G401.6 (cell line): ENCODE results near the gene SEH1L.
"Not testable (repeated sequence)": the region's sequence is repeated elsewhere in the genome, so short reads cannot be mapped to it uniquely, and the experiment has no call there.

ENCODE experiments used
- FAIRE-seq: peaks from 2 replicates; lab custom pipeline; 2012; peaks lifted over from hg19 to GRCh38; lab: Jason Lieb, UNC

The SEH1L gene, protein sequence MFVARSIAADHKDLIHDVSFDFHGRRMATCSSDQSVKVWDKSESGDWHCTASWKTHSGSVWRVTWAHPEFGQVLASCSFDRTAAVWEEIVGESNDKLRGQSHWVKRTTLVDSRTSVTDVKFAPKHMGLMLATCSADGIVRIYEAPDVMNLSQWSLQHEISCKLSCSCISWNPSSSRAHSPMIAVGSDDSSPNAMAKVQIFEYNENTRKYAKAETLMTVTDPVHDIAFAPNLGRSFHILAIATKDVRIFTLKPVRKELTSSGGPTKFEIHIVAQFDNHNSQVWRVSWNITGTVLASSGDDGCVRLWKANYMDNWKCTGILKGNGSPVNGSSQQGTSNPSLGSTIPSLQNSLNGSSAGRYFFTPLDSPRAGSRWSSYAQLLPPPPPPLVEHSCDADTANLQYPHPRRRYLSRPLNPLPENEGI

DNA sequence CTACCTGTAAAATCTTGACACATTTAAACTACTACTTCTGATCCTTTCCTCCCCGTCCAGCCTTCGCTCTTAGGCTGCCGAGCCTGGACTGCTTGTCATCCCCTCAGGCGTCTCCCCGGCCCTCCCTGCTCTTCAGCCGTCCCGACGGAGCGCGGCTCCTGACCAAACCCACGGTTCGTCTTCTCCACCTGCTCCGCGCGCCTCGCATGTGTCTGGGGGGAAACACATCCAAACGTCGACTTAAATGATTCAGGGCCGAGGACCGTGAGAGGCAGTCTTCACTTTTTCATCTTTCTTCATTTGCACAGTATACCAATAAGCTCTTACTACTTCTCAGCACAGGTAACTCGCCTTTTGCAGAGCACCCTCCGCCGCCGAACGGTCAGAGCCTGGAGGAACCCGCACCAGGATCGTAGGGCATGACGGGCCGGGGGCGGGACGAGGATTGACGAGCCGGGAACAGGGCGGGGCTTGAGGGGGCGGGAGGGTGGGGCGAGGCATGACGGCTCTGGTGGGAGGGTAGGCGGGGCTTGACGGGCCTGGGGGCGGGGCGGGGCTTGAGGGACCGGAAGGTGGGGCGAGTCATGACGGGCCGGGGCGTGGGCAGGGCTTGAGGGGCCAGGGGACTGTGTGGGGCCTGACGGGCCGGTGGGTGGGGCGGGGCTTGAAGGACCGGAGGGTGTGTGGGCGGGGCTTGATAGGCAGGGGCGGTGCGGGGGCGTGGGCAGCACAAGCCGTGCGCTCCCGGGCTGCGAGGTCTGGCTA, at the start of gene SEH1L:
Gene SEH1L (plus strand): TSS at position 727 of the 765 bp plus-strand sequence. CDS start 111 bp downstream, outside the sequence.
- no peak for FAIRE-seq

DNA sequence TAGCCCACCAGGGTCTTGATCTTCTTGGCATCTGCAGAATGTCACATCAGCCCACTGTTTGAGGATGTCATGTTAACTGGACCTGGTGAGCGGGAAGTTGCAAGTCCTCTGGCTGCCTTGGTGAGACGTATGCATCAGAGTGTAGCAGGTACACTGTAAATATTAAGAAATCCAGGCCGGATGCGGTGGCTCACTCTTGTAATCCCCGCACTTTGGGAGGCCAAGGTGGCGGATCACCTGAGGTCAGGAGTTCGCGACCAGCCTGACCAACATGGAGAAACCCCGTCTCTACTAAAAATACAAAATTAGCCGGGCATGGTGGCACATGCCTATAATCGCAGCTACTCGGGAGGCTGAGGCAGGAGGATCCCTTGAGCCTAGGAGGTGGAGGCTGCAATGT, 46.6 kb upstream of the SEH1L start:
- not testable (repeated sequence) for FAIRE-seq

DNA sequence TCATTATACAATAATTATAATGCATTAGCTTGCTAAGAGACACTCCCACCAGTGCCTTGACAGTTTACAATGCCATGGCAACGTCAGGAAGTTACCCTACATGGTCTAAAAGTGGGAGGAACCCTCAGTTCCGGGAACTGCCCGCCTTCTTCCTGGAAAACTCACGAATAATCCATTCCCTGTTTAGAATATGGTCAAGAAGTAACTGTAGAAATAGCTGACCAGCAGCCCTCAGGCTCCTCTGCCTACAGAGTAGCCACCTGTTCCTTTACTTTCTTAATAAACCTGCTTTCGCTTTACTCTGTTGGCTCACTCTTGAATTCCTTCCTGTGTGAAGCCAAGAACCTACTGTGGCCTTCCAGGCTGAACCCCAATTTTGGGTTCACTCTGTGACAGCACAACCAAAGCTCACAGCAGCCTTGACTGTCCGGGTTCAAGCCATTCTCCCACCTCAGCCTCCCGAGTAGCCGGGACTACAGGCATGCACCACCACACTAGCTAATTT, 43.7 kb upstream of the SEH1L start:
- FAIRE-seq = no peak

DNA sequence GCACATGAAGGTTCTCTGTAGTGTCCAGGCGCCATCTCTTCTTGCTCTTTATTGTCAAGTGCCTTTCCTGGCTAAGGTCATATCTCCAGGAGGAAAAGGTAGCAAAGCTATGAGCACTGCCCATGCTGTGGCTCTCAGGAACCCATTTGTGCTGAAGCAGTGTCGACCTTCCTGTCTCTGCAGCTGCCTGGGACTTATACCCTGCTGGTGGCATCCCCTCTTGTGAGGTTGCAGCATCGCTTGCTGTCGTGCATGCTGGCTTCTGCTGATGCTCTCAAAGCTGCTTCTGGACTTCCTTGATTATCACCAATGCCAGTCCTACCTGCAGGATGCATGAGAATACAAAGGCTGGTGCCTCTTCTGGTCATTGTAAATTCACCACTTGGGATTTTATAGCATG, 41.7 kb upstream of the SEH1L start:
- no peak for FAIRE-seq

DNA sequence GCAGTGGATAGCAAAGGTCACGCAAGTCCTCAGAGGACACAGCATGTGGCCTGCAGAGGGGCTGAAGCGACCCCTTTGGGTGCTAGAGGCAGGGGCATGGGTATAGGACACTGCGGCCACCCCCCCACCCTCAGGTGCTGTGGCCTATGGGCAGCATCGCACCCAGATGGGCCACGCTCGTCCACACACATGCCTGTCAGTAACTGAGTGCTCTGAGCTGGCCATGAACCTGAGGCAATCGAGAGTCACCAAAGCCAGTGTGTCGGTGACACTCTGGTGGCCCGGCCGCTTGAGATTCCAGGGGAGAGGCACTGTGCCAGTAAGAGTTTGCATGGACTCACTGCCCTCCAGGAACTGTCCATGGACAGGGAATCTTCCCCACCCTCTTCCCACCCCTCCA, 41.0 kb upstream of the SEH1L start:
- no peak for FAIRE-seq

DNA sequence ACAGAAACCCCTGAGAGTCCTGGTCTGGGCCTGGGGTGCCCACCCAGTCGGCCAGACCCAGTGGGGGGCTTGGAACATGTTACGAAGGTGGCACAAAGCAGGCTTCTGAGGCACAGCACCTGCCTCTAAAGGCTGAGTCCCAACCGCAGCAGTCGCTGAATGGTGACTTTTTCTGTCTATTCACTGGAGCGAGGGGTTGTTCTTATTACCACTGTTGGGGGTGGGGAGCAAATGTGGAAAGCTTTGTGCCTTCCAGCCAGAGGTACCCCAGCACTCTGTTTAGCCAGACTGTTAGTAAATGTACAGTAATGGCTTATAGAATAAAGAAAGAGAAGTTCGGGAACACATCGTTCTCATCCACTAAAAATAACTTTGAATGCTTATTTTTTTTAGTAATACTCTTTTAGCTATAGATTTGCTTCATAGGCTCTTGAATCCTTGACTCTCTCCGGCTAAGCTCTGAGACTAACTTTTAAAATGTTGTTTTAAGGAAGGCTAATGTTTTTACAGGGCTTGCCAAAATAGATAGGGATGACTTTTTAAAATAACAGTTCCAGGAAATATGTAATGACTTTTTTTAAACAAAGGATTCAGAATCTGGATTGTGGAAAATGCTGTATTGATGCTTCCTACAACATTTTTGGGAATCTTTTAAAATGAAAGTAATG, 40.4 kb upstream of the SEH1L start:
- no peak for FAIRE-seq

DNA sequence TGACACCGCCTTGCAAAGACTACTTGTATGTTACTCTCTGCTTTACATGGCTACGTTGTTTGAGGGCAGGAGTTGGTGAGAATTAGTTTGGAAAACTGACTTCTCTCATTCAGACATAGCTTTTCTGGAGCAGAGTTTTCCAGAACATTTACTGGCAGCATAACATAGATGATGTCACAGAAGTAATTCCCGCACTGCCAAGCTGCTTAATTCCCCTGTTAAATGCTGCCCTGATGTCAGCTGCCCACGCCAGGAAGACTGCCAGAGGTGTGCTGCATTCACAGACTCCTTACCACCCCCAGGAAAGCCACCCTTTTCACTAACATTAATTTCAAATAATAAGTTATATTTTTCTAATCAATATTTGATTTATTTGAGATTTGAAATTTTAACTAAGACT, 39.1 kb upstream of the SEH1L start:
- no peak for FAIRE-seq

DNA sequence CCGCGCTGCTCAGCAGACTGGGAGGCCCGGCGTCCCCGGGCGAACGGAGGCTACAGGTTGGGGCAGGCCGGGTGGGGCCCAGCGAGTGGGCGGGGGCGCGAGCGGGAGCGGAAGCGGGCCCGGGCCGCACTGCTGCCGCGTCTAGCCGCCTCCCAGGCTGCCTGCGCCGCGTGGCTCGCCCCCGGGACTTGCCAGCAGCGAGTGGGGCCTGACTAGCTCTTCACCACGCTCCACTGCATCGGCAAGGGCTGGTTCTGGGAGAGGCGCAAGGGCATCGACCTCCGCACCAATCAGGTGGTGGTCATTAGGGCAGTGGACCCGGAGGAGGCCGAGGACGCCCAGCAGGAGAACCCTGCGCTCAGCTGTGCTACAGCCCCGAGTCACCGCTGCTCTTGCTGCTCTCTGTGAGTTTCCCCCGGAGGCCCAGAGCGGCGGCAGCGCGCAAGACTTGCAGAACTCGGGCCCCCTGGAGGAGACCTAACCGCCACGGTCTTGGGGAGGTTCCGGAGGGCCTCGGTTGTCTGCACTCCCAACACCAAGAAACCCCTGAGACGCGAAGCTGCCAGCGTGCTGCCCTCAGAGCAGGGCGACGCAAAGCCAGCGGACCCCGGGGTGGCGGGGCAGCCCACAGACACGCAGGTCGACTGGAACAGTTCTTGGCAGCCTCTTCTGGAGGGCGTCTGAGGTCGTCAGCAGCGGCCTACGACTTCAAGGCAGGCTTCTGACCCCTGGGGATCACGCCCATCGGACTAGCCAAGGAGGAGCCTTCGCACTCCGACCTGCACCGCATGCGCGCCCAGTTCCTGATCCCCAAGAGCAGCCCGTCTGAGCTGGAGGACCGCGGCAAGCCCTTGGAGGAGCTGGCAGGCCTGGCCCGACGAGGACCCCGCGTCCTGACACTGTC, 36.5 kb upstream of the SEH1L start:
- FAIRE-seq = no peak

DNA sequence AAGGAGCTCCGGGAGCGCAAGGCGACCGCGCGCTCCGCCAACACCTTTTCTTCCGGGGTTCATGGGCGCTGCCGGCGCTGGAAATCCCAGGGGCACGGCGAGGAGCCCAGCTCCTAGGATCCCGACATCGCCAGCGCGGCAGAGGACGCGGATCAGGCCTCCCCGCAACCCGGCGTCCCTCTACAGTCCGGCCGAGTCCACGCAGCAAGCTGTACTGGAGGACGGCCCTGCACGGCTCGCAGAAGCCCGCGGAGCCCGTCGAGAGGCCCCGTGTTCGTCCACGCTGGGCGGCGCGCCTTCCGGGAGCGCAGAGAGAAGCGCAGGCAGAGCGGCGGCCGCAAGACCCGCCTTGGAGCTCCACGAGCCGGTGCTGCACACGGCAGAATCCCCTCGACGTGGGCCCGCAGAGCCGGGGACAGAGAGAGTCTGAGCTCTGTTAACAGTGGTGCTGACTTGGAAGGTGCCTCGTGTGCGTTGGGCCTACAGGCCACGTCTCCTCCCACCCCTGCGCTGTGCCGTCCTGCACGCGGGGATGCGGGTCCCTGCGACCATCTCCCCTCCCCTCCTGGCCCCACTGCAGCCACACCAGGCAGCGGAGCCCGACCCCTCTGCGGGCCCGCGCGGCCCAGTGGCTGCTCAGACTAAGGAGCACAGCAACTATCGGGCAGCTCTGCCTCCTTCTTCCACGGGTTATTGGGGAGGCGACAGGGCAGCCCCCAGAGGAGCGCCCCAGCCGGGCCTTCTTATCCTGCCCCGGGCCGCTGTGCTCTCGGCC, 35.7 kb upstream of the SEH1L start:
- no peak for FAIRE-seq

DNA sequence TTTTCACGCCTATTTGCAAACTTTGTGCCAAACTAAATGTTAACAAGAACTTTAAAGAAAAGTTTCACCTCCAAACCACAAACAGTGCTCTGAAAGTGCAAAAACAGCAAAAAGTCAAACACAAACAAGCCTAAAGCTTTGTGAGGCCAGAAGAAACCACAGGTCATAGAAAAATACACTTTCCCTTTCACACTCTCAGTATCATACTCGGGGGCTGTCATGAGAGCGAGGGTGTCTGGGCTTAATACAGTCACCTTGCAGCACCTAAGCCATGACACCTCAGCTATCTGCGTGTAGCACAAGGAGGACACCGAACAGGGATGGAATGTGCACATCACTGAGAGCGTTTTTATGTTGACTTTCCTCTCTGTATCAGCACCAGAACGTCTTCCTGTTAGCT, 26.6 kb upstream of the SEH1L start:
- no peak for FAIRE-seq

DNA sequence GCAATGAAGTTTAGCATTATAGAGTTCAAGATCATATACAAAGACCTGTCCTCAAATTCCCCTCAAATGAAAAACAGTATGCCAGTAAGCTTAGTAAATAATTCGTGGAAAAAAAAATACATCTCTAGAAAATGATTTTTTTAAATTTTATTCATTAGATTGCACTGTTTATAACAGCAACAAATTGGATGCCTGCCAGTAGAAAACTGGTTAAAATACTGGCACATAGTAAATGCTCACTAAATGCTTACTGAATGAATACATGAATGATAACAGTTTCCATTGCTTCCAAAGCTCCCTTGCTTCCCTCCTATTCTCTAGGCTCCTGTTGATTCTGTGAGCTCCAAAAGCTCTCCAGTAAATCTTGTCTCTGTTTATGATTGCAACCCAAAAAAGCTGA, 25.5 kb upstream of the SEH1L start:
- no peak for FAIRE-seq

DNA sequence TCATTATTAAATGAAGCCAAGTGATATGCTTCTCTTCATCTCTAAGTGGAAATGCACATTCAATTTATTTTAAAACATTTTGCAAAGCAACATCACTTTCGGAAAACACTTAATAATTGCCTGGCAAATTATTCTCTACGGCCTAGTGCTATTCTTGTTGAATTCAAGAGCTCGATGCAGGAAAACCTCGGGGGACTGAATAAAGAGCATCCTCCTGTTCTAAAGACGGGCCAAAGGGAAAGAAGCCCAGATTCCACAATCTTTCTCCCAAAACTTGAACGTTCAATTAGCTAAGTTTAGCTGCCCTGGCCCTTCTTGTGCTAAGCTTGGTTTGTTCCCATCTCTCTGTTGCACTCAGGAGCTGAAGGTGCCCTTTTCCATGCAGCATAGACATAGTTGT, 23.2 kb upstream of the SEH1L start:
- no peak for FAIRE-seq

DNA sequence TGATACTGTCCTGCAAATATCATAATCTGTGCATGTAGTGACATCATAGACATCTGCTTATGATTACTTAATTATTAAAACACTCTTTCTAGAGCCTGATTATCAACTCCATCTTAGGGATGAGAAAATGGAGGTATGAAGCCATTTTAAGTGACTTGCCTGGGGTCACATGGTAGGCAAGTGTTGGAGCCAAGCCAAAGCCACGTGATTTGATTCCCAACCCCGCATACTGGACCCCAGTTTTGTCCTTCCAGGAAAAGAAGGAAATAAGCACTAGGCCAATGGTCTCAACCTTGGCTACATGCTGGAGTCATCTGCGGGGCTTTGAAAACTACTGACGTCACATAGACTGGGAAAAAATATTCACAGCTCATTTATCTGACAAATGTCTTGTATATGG, 19.6 kb upstream of the SEH1L start:
- no peak for FAIRE-seq

DNA sequence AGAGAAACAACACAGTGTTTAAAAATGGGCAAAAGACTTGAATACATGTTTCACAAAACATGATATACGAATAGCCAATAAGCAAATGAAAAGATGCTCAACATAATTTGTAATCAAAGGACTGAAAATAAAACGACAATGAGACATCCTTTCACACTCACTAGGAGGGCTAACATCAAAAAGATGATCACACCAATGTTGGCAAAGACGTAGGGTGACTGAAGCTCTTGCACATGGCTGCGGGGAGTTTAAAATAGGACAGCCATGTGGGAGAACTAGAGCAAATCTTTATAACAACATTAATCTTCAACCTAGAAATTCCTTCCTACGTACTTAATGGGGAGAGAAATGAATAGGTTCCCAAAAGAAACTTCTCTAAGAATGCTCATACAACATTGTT, 19.2 kb upstream of the SEH1L start:
- no peak for FAIRE-seq

DNA sequence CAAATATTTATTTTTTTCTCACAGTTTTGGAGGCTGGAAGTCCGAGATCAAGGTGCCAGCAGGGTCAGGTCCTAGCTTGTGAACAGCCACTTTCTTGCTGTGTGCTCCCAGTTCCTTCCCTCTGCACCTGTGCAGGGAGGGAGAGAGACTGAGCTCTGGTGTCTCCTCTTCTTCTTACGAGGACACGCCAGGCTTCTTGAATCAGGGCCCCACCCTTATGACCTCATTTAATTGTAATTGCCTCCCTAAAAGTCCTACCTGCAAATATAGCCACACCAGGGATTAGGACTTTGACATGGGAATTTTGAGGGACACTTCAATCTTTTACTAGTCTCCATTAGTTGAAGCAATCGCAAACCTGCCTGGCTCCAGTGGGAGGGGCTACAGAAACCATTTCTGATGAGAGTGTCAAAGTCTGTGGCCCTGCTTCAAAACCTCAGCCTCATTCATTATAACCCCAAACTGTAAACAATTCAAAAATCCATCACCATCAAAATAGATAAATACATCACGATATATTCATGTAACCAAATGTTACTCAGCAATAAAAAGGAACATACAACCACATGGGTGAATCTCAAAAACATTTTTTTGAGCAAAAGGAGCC, 18.2 kb upstream of the SEH1L start:
- no peak for FAIRE-seq

DNA sequence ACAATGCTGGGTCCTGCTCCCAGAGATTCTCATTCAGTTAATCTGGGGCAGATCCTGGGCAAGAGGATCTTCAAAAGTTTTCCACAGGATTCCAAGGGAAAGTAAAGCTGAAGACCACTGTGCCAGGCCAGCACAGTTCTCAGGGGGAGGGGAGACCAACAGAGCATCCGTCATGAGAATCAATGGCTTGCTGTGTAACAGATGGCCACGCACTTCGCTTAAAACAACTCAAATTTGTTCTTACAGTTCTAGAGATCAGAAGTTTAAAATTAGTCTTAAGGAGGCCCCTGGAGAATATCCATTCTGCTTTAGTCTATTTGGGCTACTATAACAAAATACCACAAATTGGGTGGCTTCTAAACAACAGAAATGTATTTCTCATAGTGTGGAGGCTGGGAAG, 17.4 kb upstream of the SEH1L start:
- no peak for FAIRE-seq

DNA sequence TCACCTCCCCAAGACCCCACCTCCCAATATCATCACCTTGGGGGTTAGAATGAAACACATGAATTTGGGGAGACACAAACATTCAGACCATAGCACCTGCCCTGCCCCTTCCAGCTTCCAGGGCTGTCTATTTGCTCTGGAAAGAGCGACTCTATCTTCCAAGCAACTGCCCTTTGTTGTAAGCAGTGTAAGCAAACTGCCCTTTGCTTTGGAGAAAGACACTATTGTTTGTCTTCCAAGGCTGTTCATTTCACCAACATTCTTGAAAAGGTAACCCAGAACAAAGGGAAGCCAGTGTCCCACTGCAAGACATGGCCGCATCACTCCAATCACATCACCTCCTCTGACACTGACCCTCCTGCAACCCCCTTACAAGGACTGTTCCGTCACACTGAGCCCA, 16.9 kb upstream of the SEH1L start:
- no peak for FAIRE-seq

DNA sequence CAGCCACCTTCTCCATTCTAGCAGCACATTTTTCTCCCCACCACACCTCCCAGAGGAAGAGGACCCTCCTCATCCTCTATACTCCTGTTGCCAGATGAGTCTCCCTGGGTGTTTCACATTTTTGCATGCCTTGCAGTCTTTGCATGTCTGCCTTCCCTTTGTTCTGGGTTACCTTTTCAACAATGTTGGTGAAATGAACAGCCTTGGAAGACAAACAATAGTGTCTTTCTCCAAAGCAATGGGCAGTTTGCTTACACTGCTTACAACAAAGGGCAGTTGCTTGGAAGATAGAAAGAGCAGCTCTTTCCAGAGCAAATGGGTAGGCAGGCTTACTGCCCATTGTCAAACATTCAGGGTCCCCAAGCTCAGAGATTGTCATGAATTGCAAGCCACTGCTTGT, 14.5 kb upstream of the SEH1L start:
- FAIRE-seq = no peak

DNA sequence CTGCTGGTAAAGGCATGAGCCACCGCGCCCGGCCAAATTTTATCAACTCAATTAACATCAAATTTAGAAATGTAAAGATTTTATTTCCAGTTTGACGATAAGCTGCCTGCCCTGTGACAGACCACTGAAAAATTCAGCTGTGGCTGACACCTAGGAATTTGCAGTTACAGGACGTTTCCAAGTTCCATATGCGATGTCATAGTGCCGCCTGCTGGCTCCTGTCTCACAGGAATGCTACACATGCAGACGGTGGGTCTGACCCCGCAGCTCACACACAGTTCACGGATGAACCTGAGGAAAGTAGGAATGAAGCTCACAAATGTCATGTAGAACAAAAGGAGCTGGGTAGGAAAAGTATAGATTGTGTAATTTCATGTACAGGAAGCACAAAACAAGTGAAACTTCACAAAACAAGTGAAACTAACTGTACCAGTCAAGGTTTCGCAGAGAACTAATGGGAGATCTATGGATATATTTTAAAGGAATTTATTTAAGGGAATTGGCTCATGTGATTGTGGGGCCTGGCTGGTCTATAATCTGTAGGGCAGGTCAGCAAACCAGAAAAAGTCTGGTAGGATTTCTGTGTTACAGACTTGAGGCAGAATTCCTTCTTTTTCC, 13.2 kb upstream of the SEH1L start:
- peak; percentile 95 for FAIRE-seq

DNA sequence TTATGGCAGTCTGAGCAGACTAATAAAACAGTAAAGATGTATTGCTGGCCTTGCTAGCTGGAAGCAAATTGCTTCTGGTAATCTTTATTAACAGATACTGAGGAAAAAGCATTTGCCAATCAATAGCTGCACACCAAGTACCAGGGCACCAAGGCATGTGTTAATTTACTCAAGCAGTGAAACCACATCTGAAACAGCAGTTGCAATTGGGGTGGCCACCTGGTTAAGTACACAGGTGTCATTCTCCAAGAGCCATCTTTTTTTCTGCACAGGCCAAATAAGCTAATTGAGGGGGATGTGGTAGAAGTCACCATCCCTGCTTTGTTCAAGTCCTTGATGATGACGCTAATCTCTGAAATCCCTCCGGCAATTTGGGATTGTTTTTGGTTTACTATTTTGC, 8.6 kb upstream of the SEH1L start:
- FAIRE-seq = no peak
